HG02798 (cell line): ENCODE data around the gene COL19A1.
"Not testable (repeated sequence)": the region's sequence is repeated elsewhere in the genome, so short reads cannot be mapped to it uniquely, and the experiment has no call there.

Experiments used
- ATAC-seq: cut with Tn5 transposase; IDR thresholded peaks from one replicate; pipeline ENCODE4 v1.9.1; 2021; ENCODE audit warnings: mild to moderate bottlenecking; ENCODE audit not compliant: unreplicated experiment, poor library complexity

COL19A1 gene

DNA sequence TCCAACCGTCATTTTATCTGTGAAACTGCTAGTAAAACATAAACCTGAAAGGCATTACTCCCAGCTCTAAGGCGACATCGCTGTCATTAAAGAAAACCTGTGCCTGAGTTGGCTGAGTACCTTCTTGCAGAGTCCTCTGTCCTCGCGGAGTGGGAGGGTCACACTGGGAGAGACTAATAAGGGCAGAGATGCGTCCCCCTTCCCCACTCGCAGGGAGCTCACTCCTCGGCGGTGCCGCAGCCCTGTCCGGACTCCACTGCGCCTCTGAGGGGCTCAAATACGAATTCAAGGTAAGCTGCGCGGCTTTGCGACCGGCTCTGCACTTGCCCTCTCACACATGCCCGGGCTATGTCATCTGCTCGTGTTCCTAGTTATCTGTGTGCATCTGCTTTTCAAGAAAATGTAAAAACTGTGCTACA is at the start of gene COL19A1:
Gene COL19A1 (plus strand): TSS at position 206 of the 419 bp plus-strand sequence. CDS start 13,012 bp downstream, outside the sequence.
- peak; percentile 61 for ATAC-seq

DNA sequence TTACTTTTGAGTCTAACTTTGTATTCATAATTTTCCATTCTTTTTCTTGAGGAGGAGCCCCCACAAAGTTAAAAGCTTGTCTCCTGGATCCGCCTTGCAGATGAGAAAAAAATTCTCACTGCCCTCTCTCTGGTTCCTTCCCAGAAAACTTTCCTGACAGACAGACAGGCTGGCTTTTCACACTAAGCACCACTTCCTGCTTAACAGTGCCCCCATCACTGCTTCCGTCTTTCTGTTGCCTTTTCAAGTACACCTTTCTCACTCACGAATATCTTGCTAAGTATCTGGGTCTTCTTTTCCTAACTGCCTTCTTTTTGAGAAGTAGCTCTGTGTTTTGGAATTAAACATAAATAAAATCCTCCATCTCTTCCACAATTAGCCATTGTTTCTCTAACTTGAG is 49.8 kb upstream of the COL19A1 start:
- ATAC-seq, result peak; percentile 44

DNA sequence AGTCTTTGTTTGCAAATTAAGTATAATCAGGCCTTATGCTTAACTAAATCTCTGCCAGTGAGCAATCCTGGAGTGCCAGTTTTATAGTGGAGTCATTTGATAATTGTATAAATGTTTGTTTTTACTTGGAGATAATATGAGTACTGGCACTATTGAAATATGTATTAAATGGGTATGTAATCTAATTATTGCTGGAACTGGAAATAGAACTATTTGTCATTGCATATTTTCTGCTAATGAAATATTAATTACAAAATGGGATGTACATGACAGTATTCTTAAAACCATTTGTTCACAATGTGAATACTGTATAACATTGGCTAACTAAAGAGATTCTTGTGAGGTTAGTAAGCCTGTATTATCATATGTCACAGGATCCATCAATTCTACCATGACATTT is 49.0 kb upstream of the COL19A1 start:
- ATAC-seq, result no peak

DNA sequence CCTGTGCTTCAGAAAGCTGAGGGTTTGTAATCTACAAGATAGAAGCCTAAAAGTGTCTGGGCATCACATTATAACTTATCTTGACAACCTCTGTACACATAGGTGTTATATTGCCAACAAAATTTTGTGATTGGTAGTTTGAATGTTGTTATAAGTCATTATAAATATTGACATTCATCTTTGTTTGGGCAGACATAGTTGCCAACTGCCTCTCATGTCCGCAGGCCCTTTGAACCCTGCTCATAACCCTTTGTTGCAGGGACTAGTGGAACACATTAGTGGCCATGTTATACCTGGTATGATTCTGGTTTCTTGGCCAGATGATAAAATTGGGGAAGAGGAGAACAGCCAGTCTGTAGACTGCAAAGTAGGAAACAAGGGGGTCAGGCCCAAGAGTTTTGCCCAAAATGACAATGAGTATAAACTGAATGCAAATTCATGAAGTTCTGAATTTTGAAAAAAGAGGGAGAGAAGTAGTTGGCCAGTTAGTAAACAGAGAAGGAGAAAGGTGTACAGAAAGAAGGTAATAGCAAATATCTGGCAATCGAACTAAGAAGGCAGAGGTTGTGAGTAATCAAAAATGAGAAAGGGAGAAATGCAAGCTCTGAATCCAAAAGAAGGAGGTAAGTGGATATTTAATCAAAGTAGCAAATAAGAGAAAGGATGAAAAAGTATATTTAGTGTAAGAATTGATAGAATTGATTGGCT is 48.0 kb upstream of the COL19A1 start:
- ATAC-seq, result no peak

DNA sequence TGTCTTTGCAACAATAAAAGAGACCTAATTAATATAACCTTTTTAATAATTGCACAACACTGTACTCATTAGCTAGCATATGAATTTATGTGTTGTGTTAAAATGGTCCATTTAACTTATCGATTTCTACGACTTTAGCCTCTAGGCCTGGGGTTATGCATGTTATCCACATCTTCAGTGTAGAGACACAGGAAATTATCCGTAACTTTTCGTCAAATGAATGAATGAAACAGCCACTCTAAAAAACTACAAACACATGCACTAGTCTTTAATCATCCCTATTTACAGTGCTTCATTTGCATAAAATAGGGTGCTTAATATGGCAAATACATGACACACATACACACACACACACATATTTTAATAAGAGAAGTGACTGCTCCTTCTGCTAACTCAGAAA is 47.2 kb upstream of the COL19A1 start:
- ATAC-seq, result no peak

DNA sequence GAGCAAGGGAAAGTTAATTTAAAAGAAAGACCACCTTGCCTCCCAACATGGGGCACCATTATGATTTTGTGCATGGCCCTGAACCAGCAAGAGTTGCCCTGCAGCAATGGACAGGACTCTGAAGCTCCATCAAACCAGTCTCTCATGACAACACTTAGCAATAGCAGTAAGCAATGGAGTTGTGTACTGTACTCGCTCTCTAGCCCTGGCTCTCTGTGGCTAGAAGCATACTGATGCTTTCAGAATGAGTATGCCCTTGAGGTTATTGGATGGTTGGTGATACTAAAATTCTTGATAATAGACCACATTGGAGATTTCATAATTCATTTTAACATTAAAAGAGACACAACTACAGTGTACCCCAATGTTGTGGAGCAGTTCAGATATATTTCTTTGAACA is 46.3 kb upstream of the COL19A1 start:
- no peak for ATAC-seq

DNA sequence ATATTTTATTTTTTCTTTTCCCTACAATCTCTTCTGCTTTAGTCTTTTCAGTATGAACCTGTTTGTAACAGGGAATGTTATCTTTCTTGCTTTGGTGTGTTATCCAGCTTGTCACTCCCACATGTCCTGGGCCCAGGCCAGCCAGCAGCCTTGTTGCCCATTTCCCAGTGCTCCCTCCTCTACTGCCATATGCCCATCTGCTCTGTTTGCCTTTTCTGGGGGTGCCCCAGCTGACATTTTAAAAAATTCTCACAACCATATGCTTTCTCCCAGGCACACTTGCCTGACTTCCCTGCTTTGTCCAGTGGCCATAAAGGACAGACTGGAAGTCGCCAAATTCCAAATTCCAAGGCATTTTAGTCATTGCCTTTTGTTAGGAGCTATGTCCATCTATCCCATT is 45.9 kb upstream of the COL19A1 start:
- ATAC-seq, result no peak

DNA sequence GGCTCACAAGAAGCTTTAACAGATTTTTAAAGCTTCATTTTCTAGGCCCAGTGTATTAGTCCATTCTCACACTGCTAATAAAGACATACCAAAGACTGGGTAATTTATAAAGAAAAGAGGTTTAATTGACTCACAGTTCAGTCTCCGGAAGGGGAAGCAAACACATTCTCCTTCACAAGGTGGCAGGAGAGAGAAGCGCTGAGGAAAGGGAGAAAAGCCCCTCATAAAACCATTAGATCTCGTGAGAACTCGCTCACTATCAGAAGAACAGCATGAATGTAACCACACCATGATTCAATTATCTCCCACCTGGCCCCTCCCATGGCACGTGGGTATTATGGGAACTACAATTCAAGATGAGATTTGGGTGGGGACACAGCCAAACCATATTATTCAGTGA is 42.0 kb upstream of the COL19A1 start:
- not testable (repeated sequence) for ATAC-seq

DNA sequence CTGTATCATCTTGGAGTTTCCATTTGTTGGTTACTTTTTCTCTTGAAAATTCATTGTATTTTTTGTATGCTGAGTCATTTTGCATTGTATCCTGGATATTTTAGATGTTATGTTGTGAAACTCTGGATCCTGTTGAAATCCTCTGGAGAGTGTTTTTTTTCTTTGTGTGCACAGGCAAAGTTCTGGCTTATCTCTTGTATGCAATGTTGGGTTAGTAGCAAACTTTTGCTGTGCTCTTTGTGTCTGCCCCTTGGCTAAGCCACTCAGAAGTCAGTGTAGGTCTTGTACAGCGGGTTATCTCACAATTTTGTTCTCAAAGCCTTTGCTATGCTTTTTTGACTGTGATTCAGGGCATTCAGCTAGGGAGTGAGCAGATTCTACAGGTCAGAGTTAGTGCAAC is 40.5 kb upstream of the COL19A1 start:
- no peak for ATAC-seq

DNA sequence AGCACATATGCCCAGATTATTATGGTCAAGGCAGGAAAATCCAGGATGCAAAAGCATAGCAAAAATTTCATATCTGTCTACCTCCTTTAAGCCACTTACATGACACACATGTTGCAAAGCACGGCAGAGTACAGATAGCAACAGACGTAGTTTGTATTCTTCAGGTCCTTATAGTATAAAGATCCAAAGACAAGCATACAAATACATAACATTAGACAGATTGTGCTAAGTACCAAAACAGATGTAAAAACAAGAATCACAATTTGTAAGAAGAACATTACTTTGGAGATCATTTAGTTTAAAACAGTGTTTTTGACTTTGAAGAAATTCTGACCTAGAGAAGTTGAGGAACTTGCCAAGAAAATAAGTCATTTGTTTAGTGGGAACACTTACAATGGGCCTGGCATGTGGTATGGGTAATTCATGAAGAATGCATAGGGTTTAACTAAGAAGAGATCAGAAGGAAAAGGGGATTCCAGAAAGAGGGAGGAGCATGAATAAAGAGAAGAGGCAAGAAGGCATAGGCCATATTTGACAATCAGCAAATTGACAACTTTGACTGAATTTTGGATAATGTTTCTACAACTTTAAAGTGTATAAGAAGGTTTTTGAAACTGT is 39.0 kb upstream of the COL19A1 start:
- ATAC-seq, result no peak

DNA sequence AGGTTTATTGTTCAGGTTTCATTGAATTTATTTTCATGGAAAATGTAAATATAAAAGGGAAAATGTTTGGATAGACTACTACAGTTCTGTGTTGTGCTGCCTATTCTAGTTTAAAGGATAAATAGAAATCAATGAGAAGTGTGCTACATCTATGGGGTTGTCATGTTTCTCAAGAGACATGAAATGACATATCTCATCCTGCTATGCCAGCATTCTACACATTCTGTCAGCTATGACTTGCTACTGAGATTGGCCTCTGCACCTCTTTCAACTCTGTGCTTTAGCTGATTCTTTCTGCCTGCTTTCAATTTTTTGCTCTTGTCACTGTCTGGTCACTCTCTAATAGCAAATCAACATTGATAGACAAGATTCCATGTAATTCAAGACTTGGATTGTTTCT is 33.8 kb upstream of the COL19A1 start:
- no peak for ATAC-seq

DNA sequence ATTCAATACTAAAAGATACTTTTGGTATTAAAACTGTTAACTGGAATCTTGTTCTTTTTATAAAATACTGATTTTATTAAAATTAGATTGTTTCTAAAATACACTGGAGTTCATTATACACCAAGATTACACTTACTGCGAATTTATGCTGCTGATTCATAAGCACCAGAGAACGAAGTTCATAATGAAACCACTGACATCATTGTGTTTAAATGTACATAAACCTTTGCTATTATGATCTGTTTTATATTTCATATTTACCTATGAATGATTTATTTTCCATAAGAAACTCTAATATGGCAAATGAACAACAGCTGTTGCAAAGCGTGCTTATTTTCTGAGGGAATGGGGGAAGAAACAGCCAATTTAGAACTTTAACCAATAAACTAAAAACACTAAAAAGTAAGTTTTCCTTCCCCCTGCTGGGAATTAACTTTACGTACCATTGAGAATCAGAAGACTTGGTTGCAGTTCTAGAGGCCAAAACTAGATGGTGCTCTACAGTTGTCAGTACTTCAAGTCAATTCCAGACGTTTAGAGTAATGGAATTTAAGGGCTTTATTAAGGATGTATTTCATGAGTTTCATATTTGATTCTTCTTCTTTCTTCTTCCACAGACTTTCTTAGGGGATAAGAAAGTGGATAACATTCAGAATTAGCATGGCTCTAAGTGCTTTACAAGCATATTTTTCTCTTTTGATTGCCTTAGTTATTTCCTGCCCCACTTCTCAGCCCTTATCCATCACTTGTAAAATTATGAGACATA is 30.8 kb upstream of the COL19A1 start:
- ATAC-seq, result peak; percentile 86

DNA sequence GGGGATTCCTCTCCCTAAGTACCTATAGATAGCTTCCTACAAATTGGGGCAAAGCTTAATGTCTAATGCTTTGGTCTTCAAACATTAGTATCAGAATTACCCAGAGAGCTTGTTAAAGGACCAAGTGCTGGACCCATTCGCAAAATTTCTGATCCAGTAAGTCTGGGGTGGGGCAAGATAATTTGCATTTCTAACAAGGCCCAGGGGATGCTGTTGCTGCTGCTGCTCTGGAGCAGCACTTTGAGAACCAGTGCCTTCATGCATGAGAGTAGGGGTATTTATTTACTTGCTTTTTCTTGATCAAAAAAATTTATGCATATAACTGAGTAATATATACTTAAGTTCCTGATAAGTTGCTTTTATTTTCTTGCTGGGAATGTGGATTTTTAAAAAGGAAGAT is 24.5 kb upstream of the COL19A1 start:
- ATAC-seq, result no peak

DNA sequence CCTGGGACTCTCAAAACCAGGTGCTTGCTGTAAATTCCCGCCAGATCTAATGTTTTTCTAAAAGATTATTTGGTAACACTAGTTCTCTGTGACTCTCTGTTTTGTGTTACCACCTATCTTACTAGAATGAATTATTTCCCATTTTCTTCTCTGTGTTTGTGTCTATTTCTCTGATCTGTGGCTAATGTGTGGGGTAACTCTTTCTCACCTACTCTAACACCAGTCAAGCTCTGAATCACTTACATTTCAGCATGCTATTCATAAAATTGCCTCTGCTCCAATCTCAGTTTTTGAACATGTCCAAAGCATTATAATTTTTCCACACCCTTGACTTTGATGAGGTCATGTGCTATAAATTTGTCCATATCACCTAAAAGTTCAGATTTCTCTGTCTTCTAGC is 23.2 kb upstream of the COL19A1 start:
- ATAC-seq, result no peak

DNA sequence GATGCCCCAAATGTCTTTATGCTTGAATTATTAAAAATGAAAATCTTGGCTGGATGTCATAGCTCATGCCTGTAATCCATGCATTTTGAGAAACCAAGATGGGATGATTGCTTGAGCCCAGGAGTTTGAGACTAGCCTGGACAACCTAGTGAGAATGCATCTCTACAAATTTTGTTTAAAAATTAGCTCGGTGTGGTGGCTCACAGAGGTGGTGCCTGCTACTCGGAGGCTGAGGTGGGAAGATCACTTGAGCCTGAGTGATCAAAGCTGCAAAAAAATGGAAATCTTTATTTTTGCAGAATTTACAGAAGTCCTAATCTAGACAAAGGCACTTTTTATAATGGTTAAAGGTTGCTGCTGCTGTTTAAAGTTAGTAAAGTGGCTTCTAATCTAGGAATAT is 20.0 kb upstream of the COL19A1 start:
- ATAC-seq, result no peak

DNA sequence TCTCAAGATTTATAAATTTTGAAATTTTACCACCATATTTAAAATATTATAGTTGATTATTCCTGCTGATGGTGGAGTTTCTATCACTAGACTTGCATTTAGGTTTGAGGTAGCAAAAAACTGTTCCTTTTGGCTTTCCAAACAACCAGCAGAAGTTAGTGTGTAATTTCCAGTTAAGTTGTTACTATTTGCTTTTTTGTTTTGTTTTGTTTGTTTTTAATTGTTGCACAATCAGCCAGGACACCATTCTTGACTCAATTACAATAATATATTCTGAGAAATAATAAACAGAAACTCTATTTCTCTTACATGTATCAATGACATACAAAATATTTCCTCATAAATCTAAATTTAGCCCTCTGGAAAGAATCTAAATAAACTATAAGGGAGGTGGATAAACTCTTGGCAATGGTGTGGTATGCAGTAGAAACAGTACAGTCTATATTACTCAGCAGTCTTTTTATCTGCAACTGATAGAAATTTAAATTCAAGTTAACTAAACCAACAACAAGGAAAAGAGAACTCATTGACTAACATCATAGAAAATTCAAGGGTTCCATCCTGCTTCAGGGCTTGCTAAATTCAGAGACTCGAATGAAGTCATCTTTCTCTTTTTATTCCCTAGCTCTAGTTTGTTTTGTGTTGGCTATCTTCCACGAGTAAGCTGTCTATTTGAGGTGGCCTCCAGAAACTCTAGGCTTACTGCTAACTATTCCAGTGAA is 19.4 kb upstream of the COL19A1 start:
- no peak for ATAC-seq

DNA sequence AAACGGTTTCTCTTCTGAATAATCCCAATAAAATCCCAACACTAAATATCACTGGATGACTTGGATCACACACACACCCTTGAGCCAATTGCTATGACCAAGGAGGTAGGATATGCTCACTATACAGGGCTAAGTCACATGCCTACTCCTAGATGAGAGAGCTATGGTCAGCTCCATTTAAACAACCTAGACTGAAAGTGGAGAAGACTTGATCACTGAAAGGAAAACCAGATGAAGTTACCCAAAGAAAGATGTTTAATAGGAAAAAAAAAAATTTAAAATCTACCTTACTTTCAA is 18.9 kb upstream of the COL19A1 start:
- no peak for ATAC-seq

DNA sequence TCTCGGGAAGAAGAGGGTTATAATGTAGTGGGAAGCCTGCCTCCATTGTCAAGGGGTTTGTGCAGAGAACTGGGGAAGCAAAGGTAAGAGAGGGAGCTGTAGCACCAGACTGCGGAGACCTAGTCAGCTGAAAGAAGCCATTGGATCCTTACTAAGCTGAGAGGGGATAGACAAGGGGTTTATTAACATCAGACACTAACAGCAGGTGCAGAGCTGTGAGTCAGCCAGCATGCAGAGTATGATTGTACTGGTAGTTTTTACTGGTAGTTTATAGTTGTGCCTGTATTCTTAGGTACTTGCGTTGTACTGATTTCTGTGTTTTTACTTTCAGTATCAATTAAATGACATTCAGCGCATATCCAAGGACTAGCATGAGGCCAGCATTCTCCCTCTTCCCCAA is 17.8 kb upstream of the COL19A1 start:
- ATAC-seq, result no peak

DNA sequence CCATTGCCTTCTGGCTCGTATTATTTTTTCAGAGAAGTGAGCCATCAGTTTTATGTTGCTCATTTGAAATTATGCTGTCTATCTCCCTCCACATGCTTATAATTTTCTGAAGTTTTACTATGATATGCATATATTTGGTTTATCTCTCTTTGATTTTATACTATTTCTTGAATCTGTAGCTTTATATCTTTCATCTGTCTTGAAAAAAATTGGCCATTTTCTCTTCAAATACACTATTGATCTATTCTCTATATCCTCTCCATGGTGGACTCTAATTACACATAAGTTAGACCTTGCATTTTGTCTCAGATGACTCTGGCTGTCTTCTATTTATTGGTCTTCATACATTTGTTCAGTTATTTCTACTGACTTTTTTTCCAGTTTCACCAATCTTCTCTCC is 13.7 kb upstream of the COL19A1 start:
- ATAC-seq, result no peak

DNA sequence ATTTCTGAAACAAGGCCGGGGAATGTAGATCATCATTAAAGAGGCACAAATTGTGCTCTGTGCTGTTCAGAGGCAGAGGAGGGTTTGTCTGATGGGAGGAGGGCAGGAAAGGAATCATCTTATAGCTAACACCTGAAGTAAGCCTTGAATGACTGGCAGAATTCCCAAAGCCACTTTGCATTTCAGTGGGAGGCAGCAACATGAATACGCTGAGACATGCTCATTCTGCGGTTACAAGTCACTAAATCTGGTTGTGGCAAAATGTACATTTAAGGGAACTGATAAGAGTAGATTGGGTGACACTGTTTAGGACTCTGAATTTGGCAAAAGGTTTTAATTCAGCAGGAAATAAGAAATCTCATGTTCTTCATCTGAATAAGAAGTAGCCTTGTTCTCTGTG is 4.4 kb upstream of the COL19A1 start:
- ATAC-seq, result no peak

DNA sequence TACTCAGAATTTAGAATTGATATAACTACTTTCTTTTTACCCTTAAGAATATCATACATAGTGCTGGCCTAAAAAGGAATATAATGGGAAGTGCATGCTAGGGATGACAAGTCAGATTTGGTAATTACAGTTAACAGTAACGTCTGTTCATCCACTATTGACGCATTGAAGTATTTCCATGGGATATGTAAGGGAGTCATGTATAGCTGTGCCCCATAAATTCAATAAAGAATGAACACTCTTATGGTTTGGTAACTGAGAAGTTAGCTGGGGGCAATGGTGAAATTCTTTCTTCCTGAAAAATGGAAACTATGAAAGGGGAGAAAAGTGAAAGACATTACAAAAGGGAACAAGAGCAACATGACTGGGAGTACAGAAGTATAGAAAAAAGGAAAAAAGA is 2.6 kb upstream of the COL19A1 start:
- no peak for ATAC-seq
